ENCODE results near the gene RAD17.
A peak's percentile ranks its signal among the peaks of the same experiment; 100 is the strongest.
"Not testable (repeated sequence)": the region's sequence is repeated elsewhere in the genome, so short reads cannot be mapped to it uniquely, and the experiment has no call there.

RAD17 gene

DNA sequence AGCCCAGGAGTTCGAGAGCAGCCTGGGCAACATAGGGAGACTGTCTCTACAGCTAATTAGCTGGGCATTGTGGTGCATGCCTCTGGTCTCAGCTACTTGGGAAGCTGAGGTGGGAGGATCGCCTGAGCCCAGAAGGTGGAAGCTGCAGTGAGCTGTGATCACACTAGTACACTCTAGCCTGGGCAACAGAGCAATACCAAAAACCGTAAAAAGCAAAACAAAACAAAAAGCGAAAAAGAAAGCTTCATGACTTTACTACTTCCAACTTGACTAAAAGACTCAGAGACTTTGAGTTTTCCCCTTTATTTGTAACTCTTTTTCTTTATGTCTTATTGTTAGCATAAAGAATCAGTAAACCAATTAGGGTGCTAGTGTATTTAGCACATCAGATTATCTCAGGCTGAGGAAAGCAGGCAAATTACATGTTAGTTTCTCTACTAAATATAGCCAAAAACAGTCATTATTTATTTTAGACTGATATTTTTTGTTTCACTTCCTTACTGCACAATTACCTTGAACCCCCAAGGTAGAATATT, 5.4 kb downstream of the RAD17 start:
- no peak overlapping the region for H3K27ac ChIP-seq
- no peak for DNase-seq (ENCODE audit: low read depth, low spot score)

DNA sequence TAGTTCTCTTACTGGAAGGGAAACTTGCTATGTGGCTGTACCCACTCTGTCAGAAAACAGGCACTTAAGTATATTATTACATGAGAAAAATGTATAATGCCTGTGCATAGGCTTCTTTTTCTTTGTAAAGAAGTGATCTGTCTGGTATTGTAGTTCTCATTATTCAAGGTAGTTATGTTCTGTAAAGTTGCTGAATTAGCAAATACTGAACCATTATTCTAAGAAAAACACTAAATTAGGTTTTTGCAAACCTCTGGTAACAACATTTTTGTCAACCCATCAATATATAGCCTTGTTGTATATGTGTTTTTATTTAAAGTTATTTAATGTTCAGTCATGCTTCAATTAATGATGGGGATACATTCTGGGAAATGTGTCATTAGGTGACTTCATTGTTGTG, 8.8 kb downstream of the RAD17 start:
- DNase-seq (ENCODE audit: low read depth, low spot score) = no peak
- no peak overlapping the region for H3K27ac ChIP-seq

DNA sequence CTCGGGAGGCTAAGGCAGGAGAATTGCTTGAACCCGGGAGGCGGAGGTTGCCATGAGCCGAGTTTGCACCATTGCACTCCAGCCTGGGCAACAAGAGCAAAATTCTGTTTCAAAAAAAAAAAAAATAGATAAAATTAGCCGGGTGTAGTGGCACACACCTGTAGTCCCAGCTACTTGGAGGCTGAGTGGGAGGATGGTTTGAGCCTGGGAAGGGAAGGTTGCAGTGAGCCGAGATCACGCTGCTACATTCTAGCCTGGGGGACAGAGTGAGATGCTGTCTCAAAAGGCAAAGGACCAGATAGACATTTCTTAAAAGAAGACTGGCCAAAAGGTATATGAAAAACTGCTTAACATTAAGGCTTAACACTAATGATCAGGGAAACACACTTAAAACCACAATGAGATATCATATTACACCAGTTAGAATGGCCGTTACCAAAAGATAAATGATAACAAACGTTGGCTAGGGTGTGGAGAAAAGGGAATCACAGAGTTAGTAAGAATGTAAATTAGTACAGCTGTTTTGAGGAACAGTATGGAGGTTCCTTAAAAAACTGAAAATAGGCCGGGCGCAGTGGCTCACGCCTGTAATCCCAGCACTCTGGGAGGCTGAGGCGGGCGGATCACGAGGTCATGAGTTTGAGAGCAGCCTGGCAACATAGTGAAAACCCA, 35.2 kb downstream of the RAD17 start:
- no peak for DNase-seq (ENCODE audit: low read depth, low spot score)
- no peak overlapping the region for H3K27ac ChIP-seq

DNA sequence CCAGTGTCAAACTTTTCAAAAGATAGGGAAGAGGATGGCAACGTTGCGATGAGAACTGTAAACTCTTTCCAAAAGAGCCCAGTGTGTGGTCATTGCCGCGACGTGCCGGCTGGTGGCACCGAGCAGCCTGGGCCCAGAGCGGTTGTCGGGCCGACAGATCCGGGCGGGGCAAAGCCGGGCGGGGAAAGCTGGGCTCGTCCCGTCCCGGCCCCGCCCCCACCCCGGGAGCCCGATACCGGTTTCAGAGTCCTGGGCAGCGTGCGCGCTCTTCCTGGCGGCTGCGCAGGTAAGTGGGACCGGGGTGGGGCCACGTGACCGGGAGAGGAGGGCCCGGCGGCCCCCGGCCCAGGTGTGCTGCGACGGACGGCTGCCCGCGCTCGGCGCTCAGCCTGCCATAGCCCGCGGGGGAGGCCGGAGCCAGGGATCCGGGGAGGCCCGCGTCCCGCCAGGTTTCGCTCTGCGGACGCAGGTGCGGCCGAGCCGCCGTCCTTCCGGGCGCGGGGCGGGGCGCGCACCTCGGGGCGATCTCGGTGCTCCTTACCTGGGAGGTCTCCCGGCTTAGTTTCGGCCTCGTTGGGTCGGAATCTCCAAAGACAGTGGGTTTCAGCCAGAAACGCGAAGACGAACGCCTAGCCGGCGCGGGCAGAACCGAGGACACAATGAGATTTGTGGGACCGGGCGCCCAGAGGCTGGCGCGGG, 45.4 kb downstream of the RAD17 start, which contains the start of gene MARVELD2:
TSS of gene MARVELD2 (plus strand) at position 232 of the 699 bp plus-strand sequence. CDS start 4,270 bp downstream, outside the sequence.
- H3K27ac ChIP-seq = peak within 1 kb of the TSS; percentile 96

GRCh38 chr5:69415584-69415958, 46.0 kb downstream of the RAD17 start:
- peak overlapping the region; percentile 96 for H3K27ac ChIP-seq

More for the DNA sequence above, 45.4 kb downstream of the RAD17 start, which contains the start of gene MARVELD2:
- DNase-seq (ENCODE audit: low read depth, low spot score) = peak; percentile 53

DNA sequence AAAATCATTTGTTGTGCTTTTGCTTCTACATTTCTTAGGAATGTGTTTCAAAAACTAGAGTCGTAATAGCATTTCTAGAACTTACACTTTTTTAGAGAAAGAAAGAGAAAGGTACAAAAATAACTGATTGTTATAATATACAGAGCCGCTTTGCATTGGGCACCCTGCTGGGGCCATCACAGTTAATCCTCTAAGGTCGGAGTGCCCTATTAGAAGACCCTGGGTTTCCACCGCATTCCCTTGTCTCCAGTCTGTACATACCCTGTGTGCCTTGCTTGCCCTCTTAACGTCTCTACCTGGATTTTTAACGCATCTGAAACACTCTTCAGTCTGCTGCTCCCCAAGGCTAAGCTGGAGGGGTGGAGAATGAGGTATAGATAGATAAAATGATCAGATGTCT, 46.6 kb downstream of the RAD17 start:
- peak overlapping the region; percentile 96 for H3K27ac ChIP-seq
- no peak for DNase-seq (ENCODE audit: low read depth, low spot score)

More at GRCh38 chr5:69415584-69415958, 46.0 kb downstream of the RAD17 start:
- no peak for DNase-seq (ENCODE audit: low read depth, low spot score)

DNA sequence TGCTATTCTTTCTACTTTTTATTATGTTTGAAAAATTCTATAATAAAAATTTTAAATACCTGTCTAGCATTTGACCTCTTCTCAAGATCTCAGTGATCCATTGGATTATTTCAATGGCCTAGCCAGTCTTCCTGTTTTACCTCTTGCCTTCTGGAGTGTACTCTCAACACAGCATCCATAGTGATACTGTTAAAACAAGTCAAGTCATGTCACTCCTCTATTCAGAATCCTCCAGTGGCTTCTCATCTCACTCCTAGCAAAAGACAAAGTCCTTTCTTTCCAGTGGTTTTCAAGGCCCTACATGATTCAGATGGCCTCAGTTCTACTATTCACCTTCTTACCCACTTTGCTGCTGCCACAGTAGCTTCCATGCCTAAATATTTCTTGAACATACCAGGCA, 47.1 kb downstream of the RAD17 start:
- H3K27ac ChIP-seq = peak overlapping the region; percentile 96
- no peak for DNase-seq (ENCODE audit: low read depth, low spot score)

- no peak for DNase-seq (ENCODE audit: low read depth, low spot score)
- H3K27ac ChIP-seq = no peak overlapping the region
Measured at GRCh38 chr5:69418554-69418953, 48.9 kb downstream of the RAD17 start.

DNA sequence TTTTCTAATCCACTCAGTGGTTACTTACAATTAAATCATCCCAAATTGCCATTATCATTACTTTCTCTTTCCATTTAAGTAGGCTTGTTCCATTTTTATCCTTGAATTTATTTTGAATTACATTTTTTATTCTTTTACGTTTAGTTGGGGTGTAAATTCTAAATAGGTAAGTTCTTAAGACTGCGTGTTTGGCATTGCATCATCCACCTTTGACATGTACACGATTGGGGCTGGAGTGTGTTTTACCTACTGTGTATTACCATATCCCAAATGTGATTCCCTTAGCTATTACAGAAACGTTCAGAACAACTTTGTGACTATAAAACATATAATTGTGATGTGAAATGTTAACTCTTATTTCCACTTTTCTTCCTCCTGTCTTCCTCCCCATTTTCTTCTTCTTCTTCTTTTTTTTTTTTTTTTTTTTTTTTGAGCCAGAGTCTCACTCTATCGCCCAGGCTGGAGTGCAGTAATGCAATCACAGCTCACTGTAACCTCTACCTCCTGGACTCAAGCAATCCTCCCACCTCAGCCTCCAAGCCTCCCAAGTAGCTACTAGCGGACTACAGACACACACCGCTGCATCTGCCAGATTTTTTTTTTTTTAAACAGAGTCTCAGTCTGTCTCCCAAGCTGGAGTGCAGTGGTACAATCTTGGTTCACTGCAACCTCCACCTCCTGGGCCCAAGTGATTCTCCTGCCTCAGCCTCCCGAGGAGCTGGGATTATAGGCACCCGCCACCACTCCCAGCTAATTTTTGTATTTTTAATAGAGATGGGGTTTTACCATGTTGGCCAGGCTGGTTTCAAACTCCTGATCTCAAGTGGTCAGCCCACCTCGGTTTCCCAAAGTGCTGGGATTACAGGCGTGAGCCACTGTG, 62.0 kb downstream of the RAD17 start:
- H3K27ac ChIP-seq = no peak overlapping the region

GRCh38 chr5:69432412-69433206, 63.0 kb downstream of the RAD17 start:
- no peak for DNase-seq (ENCODE audit: low read depth, low spot score)
- no peak overlapping the region for H3K27ac ChIP-seq

More for the DNA sequence above, 62.0 kb downstream of the RAD17 start:
- DNase-seq (ENCODE audit: low read depth, low spot score) = no peak

- not testable (repeated sequence) for DNase-seq (ENCODE audit: low read depth, low spot score); H3K27ac ChIP-seq
Measured at GRCh38 chr5:69435276-69435884, 65.8 kb downstream of the RAD17 start.

- H3K27ac ChIP-seq = no peak overlapping the region
- no peak for DNase-seq (ENCODE audit: low read depth, low spot score)
Measured at GRCh38 chr5:69444127-69444754, 74.6 kb downstream of the RAD17 start.

GRCh38 chr5:69449511-69449910, 79.9 kb downstream of the RAD17 start:
- DNase-seq (ENCODE audit: low read depth, low spot score) = no peak
- H3K27ac ChIP-seq = peak overlapping the region; percentile 53

GRCh38 chr5:69450116-69450515, 80.5 kb downstream of the RAD17 start:
- H3K27ac ChIP-seq = peak overlapping the region; percentile 53
- peak; percentile 86 for DNase-seq (ENCODE audit: low read depth, low spot score)

- DNase-seq (ENCODE audit: low read depth, low spot score) = not testable (repeated sequence)
- peak overlapping the region; percentile 53 for H3K27ac ChIP-seq
Measured at GRCh38 chr5:69450527-69450926, 80.9 kb downstream of the RAD17 start.

GRCh38 chr5:69451941-69452647, 82.5 kb downstream of the RAD17 start:
- no peak for DNase-seq (ENCODE audit: low read depth, low spot score)
- no peak overlapping the region for H3K27ac ChIP-seq

- DNase-seq (ENCODE audit: low read depth, low spot score); H3K27ac ChIP-seq: not testable (repeated sequence)
Measured at GRCh38 chr5:69453487-69453886, 83.9 kb downstream of the RAD17 start.
